HepG2 (cell line): Measurements from ENCODE around the gene ZNF8. TPM values are rescaled to one million over a fixed set of nuclear protein-coding genes. Genes with fewer than 3 reads are reported as not detected.

ENCODE experiments used
- CC2D1A ChIP-seq: sonication (generic); formaldehyde crosslinking; IDR thresholded peaks from 2 replicates; pipeline ENCODE4 v1.8.1; 2023; ENCODE audit warnings: mild to moderate bottlenecking, missing genetic modification reagents
- ETS1 ChIP-seq: sonication (generic); formaldehyde crosslinking; IDR thresholded peaks from 2 replicates; pipeline ENCODE4 v1.4.0; 2020; ENCODE audit warnings: missing genetic modification reagents
- HOXA5 ChIP-seq: sonication (generic); formaldehyde crosslinking; IDR thresholded peaks from 2 replicates; pipeline ENCODE4 v1.4.0; 2020; ENCODE audit warnings: missing genetic modification reagents
- NPAS2 ChIP-seq: sonication (generic); formaldehyde crosslinking; IDR thresholded peaks from 2 replicates; pipeline ENCODE4 v1.8.0; 2022; ENCODE audit warnings: mild to moderate bottlenecking, missing genetic modification reagents, borderline replicate concordance
- NR0B2 ChIP-seq: sonication (generic); formaldehyde crosslinking; IDR thresholded peaks from 2 replicates; pipeline ENCODE4 v1.4.0; 2020; ENCODE audit warnings: mild to moderate bottlenecking, missing genetic modification reagents
- NR2F1 ChIP-seq, 2 experiments: fragments of 450-650 bp in 1 of 2; formaldehyde crosslinking in 1 of 2; IDR thresholded peaks; 2 replicates each; pipeline versions ENCODE4 v1.5.0 to v1.6.1; 2016 to 2020; ENCODE audit warnings: mild to moderate bottlenecking in 1 of 2, missing compliant biosample characterization in 1 of 2, missing genetic modification reagents in 1 of 2, moderate library complexity in 1 of 2
- NR2F2 ChIP-seq: IDR thresholded peaks from 2 replicates; pipeline ENCODE4 v1.6.1; 2012; ENCODE audit warnings: low read depth, inconsistent platforms, borderline replicate concordance
- POGK ChIP-seq: sonication (generic); formaldehyde crosslinking; conservative IDR thresholded peaks from 2 replicates; pipeline ENCODE4 v1.8.0; 2022; ENCODE audit warnings: mild to moderate bottlenecking, moderate library complexity, missing genetic modification reagents
- SSRP1 ChIP-seq: IDR thresholded peaks from 2 replicates; pipeline ENCODE4 v1.6.1; 2016; ENCODE audit warnings: control low read depth
- TRIM24 ChIP-seq: sonication (generic); formaldehyde crosslinking; IDR thresholded peaks from 2 replicates; pipeline ENCODE4 v1.8.0; 2022; ENCODE audit warnings: mild to moderate bottlenecking, missing genetic modification reagents
- ZFYVE20 ChIP-seq: sonication (generic); formaldehyde crosslinking; IDR thresholded peaks from 2 replicates; pipeline ENCODE4 v1.8.0; 2023; ENCODE audit warnings: low read depth, mild to moderate bottlenecking, moderate library complexity, missing genetic modification reagents, borderline replicate concordance
- ZNF296 ChIP-seq: sonication (generic); formaldehyde crosslinking; conservative IDR thresholded peaks from 2 replicates; pipeline ENCODE4 v1.5.0; 2020; ENCODE audit warnings: mild to moderate bottlenecking, missing genetic modification reagents
- ZNF430 ChIP-seq: sonication (generic); formaldehyde crosslinking; IDR thresholded peaks from 2 replicates; pipeline ENCODE4 v1.9.0; 2021; ENCODE audit warnings: mild to moderate bottlenecking, missing genetic modification reagents
- ZNF441 ChIP-seq: sonication (generic); formaldehyde crosslinking; IDR thresholded peaks from 2 replicates; pipeline ENCODE4 v1.7.0; 2021; ENCODE audit warnings: missing genetic modification reagents, borderline replicate concordance
- ZNF720 ChIP-seq: sonication (generic); formaldehyde crosslinking; IDR thresholded peaks from 2 replicates; pipeline ENCODE4 v1.4.0; 2020; ENCODE audit warnings: missing genetic modification reagents
- ZNF83 ChIP-seq: sonication (generic); formaldehyde crosslinking; IDR thresholded peaks from 2 replicates; pipeline ENCODE4 v1.4.0; 2020; ENCODE audit warnings: missing genetic modification reagents, mild to moderate bottlenecking, borderline replicate concordance
- polyA plus RNA-seq, 8 experiments: library from polyadenylated mRNA; depleted of rRNA in 3 of 8; stranded (reverse) in 7 of 8; unstranded in 1 of 8; fragments of >200 nt; fragmentation: Illumina TruSeq in 4 of 8; extraction: Trizol in 4 of 8; gene quantifications; 2 replicates each; pipeline versions ENCODE4 v1.2.1 to v1.2.3, GENCODE V29; 2011 to 2016; ENCODE audit warnings: low read depth in 4 of 8, missing spikeins in 1 of 8, mixed read lengths in 1 of 8; ENCODE audit not compliant: insufficient read depth in 1 of 8
- total RNA-seq, 5 experiments: library from RNA; depleted of rRNA; stranded (reverse); fragments of >200 nt; fragmentation: Illumina TruSeq; extraction: Trizol; gene quantifications; 2 replicates each; pipeline ENCODE4 v1.2.3, GENCODE V29; 2016; ENCODE audit warnings: low read depth in 1 of 5
- TF ChIP-seq, protein P1 (sequence below): IDR thresholded peaks from 2 replicates; pipeline ENCODE4 v1.6.1; 2012; ENCODE audit warnings: low read length, improper control_type of control experiment
- TF ChIP-seq, protein P2 (sequence below): sonication (generic); formaldehyde crosslinking; IDR thresholded peaks from 2 replicates; pipeline ENCODE4 v1.8.0; 2022; ENCODE audit warnings: low read depth, missing genetic modification reagents
- TF ChIP-seq, protein P3 (sequence below): sonication (generic); formaldehyde crosslinking; IDR thresholded peaks from 2 replicates; pipeline ENCODE4 v1.4.0; 2020; ENCODE audit warnings: low read depth, mild to moderate bottlenecking, missing genetic modification reagents

The ZNF8 gene
- total and polyA plus RNA-seq, 2 of the 13 experiments (the other 11 are each of a cell fraction or from before 2014, with no cell fraction given), result 3.1 to 3.3 TPM

DNA sequence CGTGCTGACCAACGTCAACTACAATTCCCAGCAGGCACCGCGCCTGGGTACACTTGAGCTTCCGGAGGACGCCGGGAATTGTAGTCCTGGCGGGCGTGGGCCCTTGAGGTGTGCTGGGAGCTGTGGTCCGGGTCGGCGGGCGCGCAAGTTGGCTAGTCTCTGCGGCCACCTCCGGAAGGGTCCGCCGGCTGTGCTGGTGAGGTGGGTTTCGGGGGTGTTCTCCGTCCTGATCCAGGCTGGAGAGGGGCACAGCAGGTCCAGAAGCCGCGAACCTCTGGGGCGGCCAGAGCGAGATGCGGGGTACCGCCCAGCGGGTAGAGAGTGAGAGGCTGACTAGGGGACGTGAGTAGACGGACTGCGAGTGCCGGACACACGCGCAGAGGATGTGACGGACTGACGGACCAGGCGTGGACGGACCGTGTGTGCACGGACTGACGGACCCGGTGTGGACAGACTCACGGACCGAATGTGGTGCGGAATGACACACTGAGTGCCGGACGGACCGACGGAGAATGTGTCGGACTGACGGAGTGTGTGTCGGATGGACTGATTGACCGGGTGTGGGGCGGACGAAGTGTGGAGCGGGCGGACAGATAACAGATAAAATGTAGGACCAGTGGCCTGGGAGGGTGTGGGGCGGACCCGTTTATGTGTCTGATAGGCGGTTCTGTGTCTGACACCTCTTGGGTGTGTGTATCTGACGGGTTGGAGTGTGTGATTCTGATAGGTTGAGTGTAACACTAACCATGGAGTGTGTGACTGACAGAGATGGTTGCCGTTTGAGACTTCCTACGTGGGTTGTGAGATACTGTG lies 48.4 kb downstream of the ZNF8 start, which contains the start of gene ZSCAN22 (continued):
- TF ChIP-seq, protein P1, sequence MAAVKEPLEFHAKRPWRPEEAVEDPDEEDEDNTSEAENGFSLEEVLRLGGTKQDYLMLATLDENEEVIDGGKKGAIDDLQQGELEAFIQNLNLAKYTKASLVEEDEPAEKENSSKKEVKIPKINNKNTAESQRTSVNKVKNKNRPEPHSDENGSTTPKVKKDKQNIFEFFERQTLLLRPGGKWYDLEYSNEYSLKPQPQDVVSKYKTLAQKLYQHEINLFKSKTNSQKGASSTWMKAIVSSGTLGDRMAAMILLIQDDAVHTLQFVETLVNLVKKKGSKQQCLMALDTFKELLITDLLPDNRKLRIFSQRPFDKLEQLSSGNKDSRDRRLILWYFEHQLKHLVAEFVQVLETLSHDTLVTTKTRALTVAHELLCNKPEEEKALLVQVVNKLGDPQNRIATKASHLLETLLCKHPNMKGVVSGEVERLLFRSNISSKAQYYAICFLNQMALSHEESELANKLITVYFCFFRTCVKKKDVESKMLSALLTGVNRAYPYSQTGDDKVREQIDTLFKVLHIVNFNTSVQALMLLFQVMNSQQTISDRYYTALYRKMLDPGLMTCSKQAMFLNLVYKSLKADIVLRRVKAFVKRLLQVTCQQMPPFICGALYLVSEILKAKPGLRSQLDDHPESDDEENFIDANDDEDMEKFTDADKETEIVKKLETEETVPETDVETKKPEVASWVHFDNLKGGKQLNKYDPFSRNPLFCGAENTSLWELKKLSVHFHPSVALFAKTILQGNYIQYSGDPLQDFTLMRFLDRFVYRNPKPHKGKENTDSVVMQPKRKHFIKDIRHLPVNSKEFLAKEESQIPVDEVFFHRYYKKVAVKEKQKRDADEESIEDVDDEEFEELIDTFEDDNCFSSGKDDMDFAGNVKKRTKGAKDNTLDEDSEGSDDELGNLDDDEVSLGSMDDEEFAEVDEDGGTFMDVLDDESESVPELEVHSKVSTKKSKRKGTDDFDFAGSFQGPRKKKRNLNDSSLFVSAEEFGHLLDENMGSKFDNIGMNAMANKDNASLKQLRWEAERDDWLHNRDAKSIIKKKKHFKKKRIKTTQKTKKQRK, result no peak
- TF ChIP-seq NPAS2 (CRISPR knock-in tag) (no peak), CC2D1A (CRISPR knock-in tag) (no peak), NR0B2 (CRISPR knock-in tag) (peak; percentile 56; the same call in 1 of the 2 replicates), SSRP1 (CRISPR knock-in tag) (peak; percentile 31; the same call in 1 of the 2 replicates), ETS1 (CRISPR knock-in tag) (no peak), ZNF296 (no peak), HOXA5 (CRISPR knock-in tag) (peak; percentile 43; the same call in 1 of the 2 replicates), NR2F2 (no peak; the same call in 1 of the 2 replicates), ZNF720 (no peak; the same call in 1 of the 2 replicates), ZFYVE20 (CRISPR knock-in tag) (0 out of 2 replicates have a peak, but pooled peaks have one; percentile 87), NR2F1 (CRISPR knock-in tag; IDR thresholded peaks at IDR 0.05) (no peak), POGK (CRISPR knock-in tag) (peak; percentile 77; the same call in 1 of the 2 replicates), ZNF83 (peak; percentile 27; the same call in 1 of the 2 replicates), ZNF430 (CRISPR knock-in tag) (no peak), ZNF441 (peak; percentile 49; the same call in 1 of the 2 replicates), TRIM24 (CRISPR knock-in tag) (0 out of 2 replicates have a peak, but pooled peaks have one; percentile 36)
- TF ChIP-seq, protein P2, sequence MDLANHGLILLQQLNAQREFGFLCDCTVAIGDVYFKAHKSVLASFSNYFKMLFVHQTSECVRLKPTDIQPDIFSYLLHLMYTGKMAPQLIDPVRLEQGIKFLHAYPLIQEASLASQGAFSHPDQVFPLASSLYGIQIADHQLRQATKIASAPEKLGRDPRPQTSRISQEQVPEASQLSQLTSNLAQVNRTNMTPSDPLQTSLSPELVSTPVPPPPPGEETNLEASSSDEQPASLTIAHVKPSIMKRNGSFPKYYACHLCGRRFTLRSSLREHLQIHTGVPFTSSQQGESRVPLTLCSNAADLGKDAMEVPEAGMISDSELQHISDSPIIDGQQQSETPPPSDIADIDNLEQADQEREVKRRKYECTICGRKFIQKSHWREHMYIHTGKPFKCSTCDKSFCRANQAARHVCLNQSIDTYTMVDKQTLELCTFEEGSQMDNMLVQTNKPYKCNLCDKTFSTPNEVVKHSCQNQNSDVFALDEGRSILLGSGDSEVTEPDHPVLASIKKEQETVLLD, result peak; percentile 71; the same call in 1 of the 2 replicates
- TF ChIP-seq, protein P3, sequence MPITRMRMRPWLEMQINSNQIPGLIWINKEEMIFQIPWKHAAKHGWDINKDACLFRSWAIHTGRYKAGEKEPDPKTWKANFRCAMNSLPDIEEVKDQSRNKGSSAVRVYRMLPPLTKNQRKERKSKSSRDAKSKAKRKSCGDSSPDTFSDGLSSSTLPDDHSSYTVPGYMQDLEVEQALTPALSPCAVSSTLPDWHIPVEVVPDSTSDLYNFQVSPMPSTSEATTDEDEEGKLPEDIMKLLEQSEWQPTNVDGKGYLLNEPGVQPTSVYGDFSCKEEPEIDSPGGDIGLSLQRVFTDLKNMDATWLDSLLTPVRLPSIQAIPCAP, result no peak
